Measurements from ENCODE around the gene FRAS1.
A peak's percentile ranks its signal among the peaks of the same experiment; 100 is the strongest.
"Not testable (repeated sequence)": the region's sequence is repeated elsewhere in the genome, so short reads cannot be mapped to it uniquely, and the experiment has no call there.

Gene FRAS1

GRCh38 chr4:78275450-78275849 lies 218.3 kb downstream of the FRAS1 start:
- not testable (repeated sequence) for DNase-seq (ENCODE audit: low read depth)

DNA sequence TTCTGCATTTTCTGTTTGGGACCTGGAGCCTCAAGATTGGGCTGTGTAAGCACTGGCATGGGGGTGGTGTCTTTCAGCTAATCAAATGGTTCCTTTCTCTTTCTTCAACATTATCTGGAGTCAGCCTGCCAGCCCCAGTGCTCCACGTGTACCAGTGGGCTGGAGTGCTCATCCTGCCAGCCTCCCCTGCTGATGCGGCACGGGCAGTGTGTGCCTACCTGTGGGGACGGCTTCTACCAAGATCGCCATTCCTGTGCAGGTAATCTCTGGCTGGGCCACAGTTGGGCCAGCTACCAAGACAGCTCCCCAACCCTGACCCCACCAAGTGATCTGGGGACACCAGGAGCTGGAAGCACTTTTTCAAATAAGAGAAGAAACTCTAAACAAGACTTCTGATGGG lies 229.2 kb downstream of the FRAS1 start:
- no peak for DNase-seq (ENCODE audit: low read depth)

GRCh38 chr4:78288327-78288726 lies 231.2 kb downstream of the FRAS1 start:
- no peak for DNase-seq (ENCODE audit: low read depth)

DNA sequence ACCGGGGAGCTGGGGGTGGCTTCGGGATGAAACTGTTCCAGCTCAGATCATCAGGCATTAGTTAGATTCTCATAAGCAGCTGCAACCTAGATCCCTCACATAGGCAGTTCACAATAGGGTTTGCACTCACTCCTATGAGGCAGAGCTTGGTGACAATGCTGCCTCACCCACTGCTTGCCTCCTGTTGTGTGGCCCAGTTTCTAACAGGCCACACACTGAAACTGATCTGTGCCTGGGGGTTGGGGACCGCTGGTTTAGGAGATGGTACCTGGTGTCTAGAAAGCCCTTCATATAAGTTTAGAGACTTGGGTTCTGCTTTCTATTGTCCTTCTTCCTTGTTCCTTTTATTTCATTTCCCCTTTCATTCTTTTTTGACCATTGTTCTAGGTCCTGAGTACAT lies 234.2 kb downstream of the FRAS1 start:
- DNase-seq (ENCODE audit: low read depth), result no peak

GRCh38 chr4:78292341-78292740 lies 235.2 kb downstream of the FRAS1 start:
- DNase-seq (ENCODE audit: low read depth), result no peak

- no peak for DNase-seq (ENCODE audit: low read depth)
These were observed 235.7 kb downstream of the FRAS1 start for GRCh38 chr4:78292856-78293255.

DNA sequence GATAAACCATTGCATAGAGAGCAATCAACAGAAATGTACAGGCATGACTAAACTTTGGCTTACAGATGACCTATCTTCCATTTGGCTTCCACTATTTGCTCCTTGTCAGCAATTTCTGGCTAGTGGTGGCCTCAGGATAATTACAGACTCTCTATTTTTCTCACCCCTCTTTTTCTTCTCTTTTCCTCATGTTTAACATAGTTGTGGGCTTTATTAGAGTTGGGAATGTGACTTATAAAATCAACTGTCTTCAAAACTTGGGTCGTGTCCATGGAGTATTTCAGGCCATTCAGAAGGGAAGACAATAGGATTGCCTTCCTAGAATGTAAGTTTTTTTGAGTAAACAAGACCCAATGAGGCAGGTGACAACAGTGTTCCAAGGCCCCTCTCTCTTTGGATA lies 236.2 kb downstream of the FRAS1 start:
- no peak for DNase-seq (ENCODE audit: low read depth)

- peak; percentile 65 for DNase-seq (ENCODE audit: low read depth)
These were observed 236.7 kb downstream of the FRAS1 start for GRCh38 chr4:78293821-78294301.

DNA sequence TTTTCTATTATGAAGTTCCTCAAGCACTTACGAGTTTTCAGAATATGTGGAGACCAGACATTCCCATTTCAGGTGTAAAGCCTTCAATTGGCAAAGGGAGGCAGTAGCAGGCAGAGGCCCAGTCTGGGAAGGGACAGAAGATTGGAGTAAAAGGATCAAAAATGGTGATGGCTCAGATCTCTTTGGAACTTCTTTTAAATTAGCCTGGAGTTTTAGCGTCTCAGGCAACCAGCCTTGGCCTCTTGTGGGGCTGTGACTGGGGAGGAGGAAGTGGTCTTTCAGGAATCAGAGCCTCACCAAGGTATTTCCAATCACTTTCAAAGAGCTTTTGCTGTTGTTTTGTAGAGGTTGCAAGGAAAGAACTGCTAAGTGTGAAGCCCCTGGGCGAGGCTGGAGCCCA lies 239.1 kb downstream of the FRAS1 start:
- DNase-seq (ENCODE audit: low read depth), result no peak

- DNase-seq (ENCODE audit: low read depth), result peak; percentile 73
These were observed 240.1 kb downstream of the FRAS1 start for GRCh38 chr4:78297116-78297800.

- DNase-seq (ENCODE audit: low read depth), result peak; percentile 24
These were observed 241.5 kb downstream of the FRAS1 start for GRCh38 chr4:78298618-78299017.

DNA sequence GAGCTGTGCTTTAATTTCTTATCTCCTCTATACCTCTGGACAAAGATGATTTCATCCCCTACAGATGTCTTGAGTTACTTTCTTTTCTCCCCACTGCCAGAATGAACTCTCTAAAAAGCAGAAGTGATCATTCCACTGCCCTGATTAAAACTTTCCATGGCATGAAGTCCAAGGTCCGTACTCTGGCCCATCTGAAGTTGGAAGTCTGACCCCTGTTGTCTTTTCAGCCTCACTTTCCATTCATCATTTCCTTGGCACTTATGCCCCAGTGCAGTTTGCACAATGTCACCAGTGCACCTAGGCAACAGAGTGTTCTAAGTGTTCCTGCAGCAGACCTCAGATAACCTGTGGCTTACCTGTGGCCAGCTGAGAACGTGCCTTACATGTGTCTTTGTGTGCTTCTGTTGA lies 242.4 kb downstream of the FRAS1 start:
- DNase-seq (ENCODE audit: low read depth), result no peak

DNA sequence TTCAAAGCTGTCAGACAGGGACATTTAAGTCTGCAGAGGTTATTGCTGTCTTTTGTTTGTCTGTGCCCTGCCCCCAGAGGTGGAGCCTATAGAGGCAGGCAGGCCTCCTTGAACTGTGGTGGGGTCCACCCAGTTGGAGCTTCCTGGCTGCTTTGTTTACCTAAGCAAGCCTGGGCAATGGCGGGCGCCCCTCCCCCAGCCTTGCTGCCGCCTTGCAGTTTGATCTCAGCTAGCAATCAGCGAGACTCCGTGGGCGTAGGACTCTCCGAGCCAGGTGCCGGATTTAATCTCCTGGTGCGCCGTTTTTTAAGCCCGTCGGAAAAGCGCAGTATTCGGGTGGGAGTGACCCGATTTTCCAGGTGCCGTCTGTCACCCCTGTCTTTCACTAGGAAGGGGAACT lies 250.1 kb downstream of the FRAS1 start:
- DNase-seq (ENCODE audit: low read depth), result not testable (repeated sequence)

DNA sequence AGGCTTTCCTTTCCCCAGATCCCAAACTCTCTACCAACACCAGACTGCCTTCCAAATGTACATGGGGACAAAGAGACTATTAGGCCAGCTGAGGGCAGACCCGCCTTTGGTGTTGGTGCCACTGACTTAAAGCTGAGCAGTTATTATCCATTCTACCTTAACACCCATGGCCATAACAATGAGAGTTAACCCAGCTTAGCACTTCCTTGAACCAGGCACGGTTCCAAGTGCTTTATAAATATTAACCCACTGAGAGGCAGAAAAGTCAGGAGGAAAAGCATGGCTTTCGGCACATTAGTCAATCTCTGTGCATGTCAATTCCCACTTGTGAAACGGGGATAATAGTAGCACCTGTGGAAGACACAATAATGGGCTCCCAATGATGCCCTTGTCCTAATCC lies 251.4 kb downstream of the FRAS1 start:
- DNase-seq (ENCODE audit: low read depth), result no peak

- no peak for DNase-seq (ENCODE audit: low read depth)
These were observed 252.2 kb downstream of the FRAS1 start for GRCh38 chr4:78309352-78309751.

DNA sequence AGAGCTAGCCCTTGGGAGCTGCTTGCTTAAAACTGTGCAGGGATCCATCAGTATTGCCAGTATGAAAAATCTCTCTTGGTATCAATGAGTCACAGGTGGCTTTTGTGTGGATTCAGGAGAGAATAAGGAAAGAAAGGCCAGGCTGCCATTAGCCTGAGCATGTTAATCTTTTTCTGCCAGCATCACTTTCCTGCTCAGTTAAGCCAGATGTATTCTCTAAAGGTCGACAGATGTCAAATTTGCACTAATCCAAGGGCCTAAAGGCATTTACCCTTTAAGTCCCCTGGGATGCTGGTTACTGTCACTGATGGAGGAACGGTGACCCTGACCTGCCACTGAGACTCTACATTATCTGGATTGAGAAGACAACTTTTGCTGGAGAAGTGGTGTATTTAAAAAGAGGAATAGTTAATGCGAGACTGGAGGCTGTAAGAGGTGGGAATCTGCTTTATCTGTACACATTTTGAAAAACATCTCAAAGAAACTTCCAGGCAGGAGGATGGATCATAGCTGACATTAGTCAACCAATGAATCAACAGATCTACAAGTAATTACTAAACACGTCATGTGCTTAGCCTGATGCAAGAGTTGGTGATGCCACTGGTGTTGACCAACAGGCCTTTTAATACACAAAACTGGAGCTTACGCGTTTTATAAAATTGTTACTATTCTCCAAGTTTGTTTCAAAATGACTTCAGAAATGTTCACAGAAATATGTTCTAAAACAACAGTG lies 253.1 kb downstream of the FRAS1 start:
- DNase-seq (ENCODE audit: low read depth), result peak; percentile 93

DNA sequence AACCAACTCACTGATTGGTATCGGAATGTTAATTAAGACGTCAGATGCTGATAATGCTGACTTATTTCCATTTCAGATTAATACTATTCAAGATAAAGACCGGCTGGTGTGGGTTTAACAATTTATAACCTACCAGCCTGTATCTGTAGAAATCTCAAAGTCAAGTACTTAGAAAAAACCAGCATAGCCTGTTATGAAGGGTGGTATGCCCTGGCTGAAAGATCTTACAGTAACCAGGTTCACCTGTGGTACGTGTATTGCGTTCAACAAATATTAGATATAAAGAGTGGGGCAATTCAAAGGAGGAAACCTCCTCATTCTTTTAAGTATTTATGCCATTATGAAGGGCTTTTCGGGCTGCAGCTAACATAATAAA lies 253.6 kb downstream of the FRAS1 start:
- peak; percentile 69 for DNase-seq (ENCODE audit: low read depth)

- DNase-seq (ENCODE audit: low read depth), result no peak
These were observed 254.2 kb downstream of the FRAS1 start for GRCh38 chr4:78311306-78311705.

DNA sequence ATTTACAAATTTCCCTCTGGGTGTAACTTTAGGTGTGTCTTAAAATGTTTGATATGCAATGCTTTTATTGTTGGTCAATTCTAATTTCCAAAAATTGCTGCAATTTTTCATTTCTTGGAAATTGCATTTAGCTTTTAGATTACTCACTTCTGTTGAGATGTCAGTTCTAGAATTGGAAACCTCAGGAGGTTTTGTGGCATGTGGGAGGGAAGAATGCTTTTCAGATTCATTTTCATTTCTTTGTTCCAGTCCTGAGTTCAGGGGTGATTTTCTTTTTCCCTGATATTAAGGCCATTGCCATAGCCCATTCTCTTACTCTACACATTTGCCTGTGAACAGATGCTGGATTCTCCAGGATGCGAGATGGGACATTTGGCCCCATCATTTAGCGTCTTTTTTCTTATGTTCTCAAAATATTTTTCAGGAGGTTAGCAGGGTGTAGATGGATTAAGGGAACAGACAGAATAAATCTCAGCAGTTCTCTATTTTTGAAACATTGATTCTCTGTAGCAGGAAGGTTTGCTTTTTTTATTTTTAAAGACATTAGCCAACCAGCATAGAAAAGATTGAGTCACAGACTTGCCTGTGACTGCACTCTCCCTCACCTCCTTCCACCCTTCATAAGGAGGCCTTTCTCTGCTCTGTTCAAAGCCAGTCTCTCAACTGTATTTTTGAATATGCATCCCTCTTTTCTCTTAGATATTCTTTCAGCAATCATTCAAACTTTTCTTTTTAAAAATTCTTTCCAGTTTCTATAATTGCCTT lies 256.0 kb downstream of the FRAS1 start:
- DNase-seq (ENCODE audit: low read depth), result peak; percentile 47

DNA sequence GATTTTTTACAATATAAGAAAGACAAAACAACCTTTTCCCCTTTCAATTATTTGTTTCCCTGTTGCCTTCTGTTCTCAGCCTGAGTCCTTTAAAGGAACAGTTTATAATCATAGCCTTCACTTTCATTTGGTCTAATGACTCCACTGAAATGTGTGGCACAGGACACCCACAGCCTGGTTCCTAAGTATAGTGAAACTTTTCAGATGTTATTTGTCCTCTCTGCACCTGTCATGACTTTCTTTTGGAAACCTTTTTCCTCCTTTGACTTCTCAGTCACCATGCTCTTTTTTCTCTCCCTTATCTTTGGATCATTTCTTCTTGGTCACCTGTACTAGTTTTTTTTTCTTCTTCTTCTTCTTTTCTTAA lies 256.6 kb downstream of the FRAS1 start:
- DNase-seq (ENCODE audit: low read depth), result no peak

GRCh38 chr4:78318126-78318525 lies 261.0 kb downstream of the FRAS1 start:
- no peak for DNase-seq (ENCODE audit: low read depth)

DNA sequence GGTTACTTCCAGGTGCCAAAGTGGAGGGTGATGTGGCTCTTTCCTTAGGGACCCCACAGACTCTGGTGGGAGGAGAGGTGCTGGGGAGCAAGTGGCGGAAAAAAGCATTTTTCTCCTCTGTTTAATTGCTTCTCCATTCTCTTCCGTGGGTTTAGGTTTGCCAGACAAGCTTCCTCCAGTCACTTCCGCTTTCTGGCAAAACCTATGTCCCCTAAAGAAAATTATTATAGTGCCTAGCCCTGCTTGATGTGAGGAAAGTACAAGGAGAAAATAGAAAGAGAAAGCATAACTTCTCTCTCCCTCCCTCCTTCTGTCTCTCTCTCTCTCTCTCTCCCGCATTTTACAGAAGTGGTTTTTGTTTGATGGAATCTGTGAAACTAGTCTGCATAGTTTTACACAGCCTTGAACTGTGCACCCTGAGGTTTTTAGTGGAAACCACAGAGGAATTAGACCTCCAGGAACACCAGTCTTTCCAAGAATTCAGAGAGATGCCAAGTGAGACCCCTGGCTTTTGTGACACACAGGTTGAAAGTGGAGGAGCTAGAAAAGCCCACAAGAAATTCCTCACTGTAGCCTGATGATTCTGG lies 263.3 kb downstream of the FRAS1 start:
- DNase-seq (ENCODE audit: low read depth), result peak; percentile 36

GRCh38 chr4:78322032-78322431 lies 264.9 kb downstream of the FRAS1 start:
- no peak for DNase-seq (ENCODE audit: low read depth)
